ENCODE results near the gene DAB1.

Gene DAB1

DNA sequence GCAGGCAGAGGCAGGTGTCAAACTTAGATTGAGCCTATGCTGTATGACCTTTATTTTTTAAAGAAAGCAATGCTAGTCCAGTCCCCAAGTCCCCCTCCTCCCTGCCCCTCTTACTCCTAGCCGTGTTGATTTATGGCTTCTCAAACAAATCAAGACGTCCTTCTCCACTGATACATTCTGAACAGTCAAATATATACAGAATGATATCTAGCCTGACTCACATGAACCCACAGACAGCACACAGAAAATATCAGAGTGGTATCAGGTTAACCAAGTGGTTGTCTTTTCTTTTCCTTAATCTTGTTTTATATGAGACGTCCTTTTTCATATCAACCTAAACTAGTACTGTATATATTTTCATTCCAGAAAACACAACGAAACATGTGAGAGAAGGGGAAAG is 13.4 kb downstream of the DAB1 start:
- DNase-seq = no peak

DNA sequence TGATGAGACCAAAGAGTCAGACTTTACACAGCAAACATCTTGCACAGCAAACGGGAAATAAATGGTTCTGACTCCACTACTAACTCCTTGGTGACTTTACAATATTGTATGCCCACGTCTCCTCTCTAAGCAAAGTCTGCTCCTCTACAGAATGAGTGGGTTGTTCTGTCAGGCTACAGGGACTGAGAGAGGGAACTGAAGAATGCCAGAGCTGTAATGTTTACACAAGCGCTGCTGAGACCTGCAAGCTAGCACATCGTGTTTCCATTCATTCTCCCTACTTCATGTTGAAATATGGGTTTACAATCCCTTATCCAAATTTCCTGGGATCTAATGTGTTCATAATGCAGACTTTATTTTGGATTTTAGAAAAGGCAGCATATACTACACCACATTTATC is 15.9 kb downstream of the DAB1 start:
- no peak for DNase-seq

DNA sequence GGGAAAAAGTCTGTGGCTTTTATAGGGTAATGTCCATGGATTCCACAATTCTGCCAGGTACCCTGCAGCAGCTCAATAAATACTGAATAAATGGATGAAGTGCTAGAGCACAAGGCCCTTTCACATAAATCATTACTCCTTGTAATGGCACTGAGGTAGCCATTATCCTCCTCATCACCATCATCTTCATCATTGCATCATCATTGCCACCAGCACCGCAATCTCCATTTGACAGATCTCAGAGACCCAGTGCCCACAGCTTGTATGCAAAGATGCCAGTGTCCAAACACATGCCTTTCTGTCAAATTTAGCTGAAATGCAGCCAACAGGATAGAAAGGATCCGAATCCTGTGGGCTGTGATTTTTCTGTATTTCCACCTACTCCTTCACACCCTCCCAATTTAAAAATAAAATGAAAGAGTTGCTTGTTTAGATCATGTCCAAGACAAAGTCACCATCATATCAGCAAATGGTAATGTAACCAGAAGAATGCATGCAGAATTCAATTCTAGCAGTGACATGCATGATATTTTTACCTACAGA is 17.4 kb downstream of the DAB1 start:
- DNase-seq = no peak

- no peak for DNase-seq
These were observed 19.0 kb downstream of the DAB1 start for GRCh38 chr1:57404884-57405283.

DNA sequence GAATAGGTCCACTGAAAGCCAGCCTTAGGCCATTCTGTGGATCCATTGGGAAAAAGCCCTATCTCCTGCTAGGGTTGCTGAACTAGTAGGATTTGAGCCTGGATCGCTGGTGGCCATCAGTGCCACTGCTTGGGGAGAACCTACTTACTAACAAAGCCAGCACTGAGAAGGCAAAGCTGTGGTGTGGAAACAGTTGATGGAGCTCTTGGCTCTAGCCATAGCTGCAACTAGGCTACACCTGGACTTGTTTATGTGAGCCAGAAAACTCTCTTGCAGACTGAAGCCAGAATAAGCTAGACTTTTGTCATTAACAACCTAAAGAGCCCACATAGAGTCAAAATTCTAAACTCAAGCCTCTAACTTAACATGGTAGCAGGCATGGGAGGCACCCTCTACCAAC is 20.7 kb downstream of the DAB1 start:
- DNase-seq = no peak

- no peak for DNase-seq
These were observed 22.2 kb downstream of the DAB1 start for GRCh38 chr1:57401671-57402070.

DNA sequence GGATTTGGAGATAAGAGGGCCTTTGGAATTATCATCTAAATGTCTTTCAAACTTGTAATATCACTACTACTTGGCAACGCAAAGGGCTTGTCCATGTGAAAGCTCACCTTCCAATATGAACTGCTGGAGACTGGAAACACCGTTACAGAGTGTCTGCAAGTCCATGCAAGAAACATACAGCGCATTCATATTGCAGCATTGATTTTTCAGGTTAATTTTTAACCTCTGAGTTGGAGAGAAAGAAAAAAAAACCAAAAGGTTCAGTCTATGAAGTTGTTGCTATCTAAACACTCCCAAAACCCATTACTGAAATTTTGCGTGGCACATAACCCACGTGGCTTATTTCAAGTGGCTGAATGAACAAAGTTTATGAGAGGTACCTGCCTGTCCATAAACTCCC is 23.8 kb downstream of the DAB1 start:
- DNase-seq = no peak

GRCh38 chr1:57393058-57393584 is 30.7 kb downstream of the DAB1 start:
- DNase-seq = no peak

- no peak for DNase-seq
These were observed 38.5 kb downstream of the DAB1 start for GRCh38 chr1:57385336-57385735.

- no peak for DNase-seq
These were observed 39.0 kb downstream of the DAB1 start for GRCh38 chr1:57384901-57385300.

DNA sequence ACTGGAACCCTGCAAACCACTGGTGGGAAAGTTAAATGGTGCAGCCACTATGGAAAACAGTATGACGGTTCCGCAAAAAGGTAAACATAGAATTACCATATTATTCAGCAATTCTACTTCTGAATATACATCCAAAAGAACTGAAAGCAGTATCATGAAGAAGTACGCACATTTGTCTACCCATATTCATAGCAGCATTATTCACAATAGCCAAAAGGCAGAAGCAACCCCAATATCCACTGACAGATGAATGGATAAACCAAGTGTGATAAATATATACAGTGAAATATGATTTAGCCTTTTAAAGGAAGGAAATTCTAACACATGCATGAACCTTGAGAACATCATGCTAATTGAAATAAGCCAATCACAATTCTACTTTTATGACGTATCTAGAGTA is 39.6 kb downstream of the DAB1 start:
- no peak for DNase-seq

GRCh38 chr1:57381871-57382270 is 42.0 kb downstream of the DAB1 start:
- DNase-seq = no peak

DNA sequence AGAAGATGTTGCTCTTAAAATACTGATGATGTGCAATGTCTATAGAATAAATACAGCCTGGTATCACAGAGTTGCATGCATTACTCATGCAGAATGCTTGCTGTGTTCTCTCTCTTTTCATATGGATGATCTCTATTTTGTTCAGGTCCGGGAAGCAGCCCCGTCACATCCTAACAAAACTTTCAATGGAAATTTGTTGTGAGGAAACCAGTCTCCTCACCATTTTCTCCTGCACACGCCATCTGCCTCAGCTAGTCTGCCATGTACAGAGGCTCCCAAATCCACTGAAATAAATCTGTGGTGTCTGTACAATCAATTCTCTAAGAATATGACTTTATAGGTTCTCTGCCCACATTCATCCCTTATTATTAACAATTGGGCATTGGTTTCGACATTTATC is 42.4 kb downstream of the DAB1 start:
- no peak for DNase-seq

DNA sequence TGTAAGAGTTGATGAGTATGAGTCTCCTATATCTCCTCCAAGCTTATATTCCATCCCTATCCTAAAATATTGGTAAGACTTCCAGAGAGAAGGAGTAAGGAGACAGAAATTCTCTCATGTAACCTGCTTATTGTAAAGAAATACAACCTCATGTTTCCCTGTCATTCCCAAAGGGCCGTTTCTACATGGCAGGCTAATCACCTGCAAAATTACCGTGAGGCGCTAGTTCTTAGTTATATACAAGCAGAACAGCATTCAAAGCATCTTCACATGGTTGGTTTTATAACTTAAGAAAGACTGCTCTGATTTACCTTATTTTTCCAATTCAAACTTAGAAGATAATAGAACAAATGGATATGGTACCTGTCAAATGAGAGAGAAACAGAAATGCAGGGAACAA is 42.9 kb downstream of the DAB1 start:
- DNase-seq = no peak

GRCh38 chr1:57378534-57378933 is 45.3 kb downstream of the DAB1 start:
- no peak for DNase-seq

- no peak for DNase-seq
These were observed 46.3 kb downstream of the DAB1 start for GRCh38 chr1:57377339-57378139.

DNA sequence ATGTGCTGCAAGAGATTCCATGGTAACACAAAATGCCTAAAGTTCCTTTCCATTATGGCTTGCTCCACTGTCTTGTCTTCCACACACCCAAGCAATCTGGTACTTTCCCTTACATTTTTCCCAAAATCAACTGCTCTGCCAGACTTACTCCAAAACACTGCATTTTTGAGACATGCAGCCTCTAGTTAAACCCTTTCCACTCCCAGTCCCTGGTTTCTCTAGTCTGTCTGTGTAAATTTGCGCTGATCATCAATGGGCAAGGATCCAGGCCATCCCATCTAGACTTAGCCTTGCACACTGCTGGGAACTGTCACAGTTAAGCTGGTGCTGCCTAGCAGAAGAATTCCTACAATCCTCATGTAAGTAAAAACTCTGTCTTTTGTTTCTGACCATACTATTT is 47.8 kb downstream of the DAB1 start:
- no peak for DNase-seq

DNA sequence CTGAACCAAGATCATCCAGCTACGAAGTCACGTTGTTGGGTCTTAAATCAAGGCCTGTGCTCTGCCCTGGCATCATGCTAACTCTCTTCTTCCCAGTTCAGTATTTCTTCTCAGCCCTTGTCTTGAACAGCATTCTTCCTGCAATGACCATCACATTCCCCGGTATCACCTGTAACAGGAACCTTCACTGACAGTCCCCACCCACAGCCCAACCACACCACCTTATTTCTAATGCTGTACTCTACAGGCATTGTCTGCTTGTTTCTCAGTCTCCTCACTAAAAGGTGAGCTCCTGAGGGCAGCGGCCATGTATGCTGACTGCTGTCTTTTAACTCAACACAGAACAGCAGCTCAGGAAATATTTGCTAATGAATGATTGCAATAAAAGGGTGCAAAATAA is 54.0 kb downstream of the DAB1 start:
- DNase-seq = no peak

- DNase-seq = no peak
These were observed 55.9 kb downstream of the DAB1 start for GRCh38 chr1:57367945-57368344.

DNA sequence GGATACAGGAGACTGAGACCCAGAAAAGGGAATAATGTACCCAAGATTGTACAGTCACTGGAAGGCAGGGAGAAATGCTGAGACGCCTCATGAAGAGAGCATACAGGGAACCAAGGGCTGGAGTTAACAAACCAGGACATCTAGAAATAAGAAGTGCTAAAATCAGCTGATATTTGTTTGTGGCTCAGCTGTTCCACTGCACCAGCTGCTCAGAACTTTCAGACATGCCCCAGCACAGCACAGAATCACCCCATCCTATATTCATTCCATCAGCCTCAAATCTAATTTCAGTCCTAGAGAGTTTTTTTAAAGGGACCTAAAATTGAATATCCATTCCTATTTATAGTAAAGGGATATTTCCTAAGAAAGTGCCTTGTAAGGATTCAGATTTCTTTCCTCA is 60.2 kb downstream of the DAB1 start:
- DNase-seq = no peak

DNA sequence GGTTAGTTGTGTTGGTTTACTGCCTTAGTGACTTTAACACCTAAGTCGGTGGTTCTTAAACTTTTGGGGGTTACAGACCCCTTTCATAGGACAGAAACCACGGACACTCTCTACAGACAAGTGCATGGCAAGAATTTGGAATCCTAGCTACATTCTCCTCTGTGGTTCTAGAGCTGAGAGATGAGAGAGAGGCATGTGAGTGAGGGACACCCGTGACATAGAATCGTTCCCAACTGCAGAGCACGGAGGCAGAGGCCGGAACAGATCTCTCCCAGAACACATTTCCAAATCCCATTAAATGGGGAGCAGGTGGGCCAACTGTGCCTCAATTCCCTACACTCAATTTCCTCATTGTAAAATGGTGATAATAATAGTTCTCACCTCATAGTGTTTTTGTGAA is 60.7 kb downstream of the DAB1 start:
- DNase-seq = no peak

DNA sequence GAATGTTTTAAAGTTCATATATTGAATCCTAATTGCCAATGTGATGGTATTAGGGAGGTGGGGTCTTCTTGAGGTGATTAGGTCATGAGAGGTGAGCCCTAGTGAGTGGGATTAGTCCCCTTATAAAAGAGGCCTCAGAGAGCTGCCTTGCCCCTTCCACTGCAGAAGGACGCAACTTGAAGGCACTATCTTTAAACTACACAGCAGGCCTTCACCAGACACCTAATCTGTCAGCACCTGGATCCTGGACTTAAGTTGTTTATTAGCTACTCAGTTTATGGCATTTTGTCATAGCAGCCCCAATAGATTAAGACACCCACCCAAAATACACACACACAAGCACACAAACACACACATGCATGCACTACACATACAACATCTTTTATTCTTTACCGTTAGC is 61.4 kb downstream of the DAB1 start:
- no peak for DNase-seq

GRCh38 chr1:57361516-57361915 is 62.3 kb downstream of the DAB1 start:
- no peak for DNase-seq

GRCh38 chr1:57360846-57361407 is 62.9 kb downstream of the DAB1 start:
- DNase-seq = no peak

DNA sequence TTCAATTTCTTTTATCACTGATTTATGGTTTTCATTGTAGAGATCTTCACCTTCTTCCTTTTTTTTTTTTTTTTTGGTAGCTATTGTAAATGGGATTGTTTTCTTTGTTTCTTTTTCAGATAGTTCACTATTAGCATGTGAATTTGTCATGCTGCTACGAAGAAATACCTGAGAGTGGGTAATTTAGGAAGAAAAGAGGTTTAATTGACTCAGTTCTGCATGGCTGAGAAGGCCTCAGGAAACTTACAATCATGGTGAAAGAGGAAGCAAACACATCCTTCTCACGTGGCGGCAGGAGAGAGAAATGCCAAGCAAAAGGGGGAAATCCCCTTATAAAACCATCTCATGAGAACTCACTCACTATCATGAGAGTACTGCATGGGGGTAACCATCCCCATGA is 66.4 kb downstream of the DAB1 start:
- no peak for DNase-seq

All from MV-4-11 (cell line).